ENCODE results near the gene RNF114.

The RNF114 gene
- 94.8 to 111 (median 100) reads per million in 3 donors for total RNA-seq

GRCh38 chr20:49936153-49937026 is at the start of gene RNF114:
RNF114 (plus strand) TSS chr20:49936397; CDS start chr20:49936413, 16 bp downstream.
- Histone ChIP-seq H3K27me3 (replicated peaks; ENCODE audit: control insufficient read depth, insufficient read depth, low read length, poor library complexity, severe bottlenecking) (no peaks in the 10 kb centered on the region), H3K4me1 (ENCODE audit: control insufficient read depth, insufficient read depth, low read length, poor library complexity, severe bottlenecking) (peaks cover 23% of the 10 kb centered on the region), H3K4me3 (ENCODE audit: insufficient read depth, low read depth, low read length, poor library complexity, severe bottlenecking) (peak within 1 kb of the TSS; percentile 100), H3K27ac (ENCODE audit: insufficient read depth, low read length, poor library complexity, severe bottlenecking) (peak within 1 kb of the TSS; percentile 95), H3K36me3 (ENCODE audit: control insufficient read depth, insufficient read depth, low read length) (peaks cover 6% of the 10 kb centered on the region), H3K9me3 (ENCODE audit: control insufficient read depth, low read length) (no peaks in the 10 kb centered on the region)
- peak; percentile 83 to 87 (median 87) for DNase-seq

GRCh38 chr20:49886571-49887213 is 49.5 kb upstream of the RNF114 start:
- Histone ChIP-seq H3K27ac (ENCODE audit: insufficient read depth, low read length, poor library complexity, severe bottlenecking) (no peak overlapping the region), H3K9me3 (ENCODE audit: control insufficient read depth, low read length) (no peaks in the 10 kb centered on the region), H3K27me3 (replicated peaks; ENCODE audit: control insufficient read depth, insufficient read depth, low read length, poor library complexity, severe bottlenecking) (no peaks in the 10 kb centered on the region), H3K36me3 (ENCODE audit: control insufficient read depth, insufficient read depth, low read length) (peaks cover 53% of the 10 kb centered on the region), H3K4me3 (ENCODE audit: insufficient read depth, low read depth, low read length, poor library complexity, severe bottlenecking) (no peak overlapping the region), H3K4me1 (ENCODE audit: control insufficient read depth, insufficient read depth, low read length, poor library complexity, severe bottlenecking) (no peaks in the 10 kb centered on the region)
- DNase-seq, result no peak

- no peak overlapping the region for H3K27ac ChIP-seq (ENCODE audit: insufficient read depth, low read length, poor library complexity, severe bottlenecking)
- no peaks in the 10 kb centered on the region for H3K27me3 ChIP-seq (replicated peaks; ENCODE audit: control insufficient read depth, insufficient read depth, low read length, poor library complexity, severe bottlenecking)
- H3K4me1 ChIP-seq (ENCODE audit: control insufficient read depth, insufficient read depth, low read length, poor library complexity, severe bottlenecking), result no peaks in the 10 kb centered on the region
- no peaks in the 10 kb centered on the region for H3K9me3 ChIP-seq (ENCODE audit: control insufficient read depth, low read length)
- no peak overlapping the region for H3K4me3 ChIP-seq (ENCODE audit: insufficient read depth, low read depth, low read length, poor library complexity, severe bottlenecking)
- no peak for DNase-seq
- H3K36me3 ChIP-seq (ENCODE audit: control insufficient read depth, insufficient read depth, low read length), result peaks cover 53% of the 10 kb centered on the region
Measured at GRCh38 chr20:49887251-49888211, 48.7 kb upstream of the RNF114 start.

GRCh38 chr20:49888212-49889000 is 47.8 kb upstream of the RNF114 start:
- Histone ChIP-seq H3K36me3 (ENCODE audit: control insufficient read depth, insufficient read depth, low read length) (peaks cover 47% of the 10 kb centered on the region), H3K4me1 (ENCODE audit: control insufficient read depth, insufficient read depth, low read length, poor library complexity, severe bottlenecking) (no peaks in the 10 kb centered on the region), H3K27me3 (replicated peaks; ENCODE audit: control insufficient read depth, insufficient read depth, low read length, poor library complexity, severe bottlenecking) (no peaks in the 10 kb centered on the region), H3K4me3 (ENCODE audit: insufficient read depth, low read depth, low read length, poor library complexity, severe bottlenecking) (no peak overlapping the region), H3K9me3 (ENCODE audit: control insufficient read depth, low read length) (no peaks in the 10 kb centered on the region), H3K27ac (ENCODE audit: insufficient read depth, low read length, poor library complexity, severe bottlenecking) (no peak overlapping the region)
- peak; percentile 19 to 32 (median 28) for DNase-seq

- H3K36me3 ChIP-seq (ENCODE audit: control insufficient read depth, insufficient read depth, low read length), result peaks cover 39% of the 10 kb centered on the region
- H3K4me3 ChIP-seq (ENCODE audit: insufficient read depth, low read depth, low read length, poor library complexity, severe bottlenecking), result no peak overlapping the region
- no peaks in the 10 kb centered on the region for H3K4me1 ChIP-seq (ENCODE audit: control insufficient read depth, insufficient read depth, low read length, poor library complexity, severe bottlenecking)
Measured at GRCh38 chr20:49889001-49889934, 46.9 kb upstream of the RNF114 start.

GRCh38 chr20:49889935-49890333 is 46.3 kb upstream of the RNF114 start:
- H3K36me3 ChIP-seq (ENCODE audit: control insufficient read depth, insufficient read depth, low read length), result peaks cover 33% of the 10 kb centered on the region

More at GRCh38 chr20:49889001-49889934, 46.9 kb upstream of the RNF114 start:
- Histone ChIP-seq H3K9me3 (ENCODE audit: control insufficient read depth, low read length) (no peaks in the 10 kb centered on the region), H3K27ac (ENCODE audit: insufficient read depth, low read length, poor library complexity, severe bottlenecking) (no peak overlapping the region), H3K27me3 (replicated peaks; ENCODE audit: control insufficient read depth, insufficient read depth, low read length, poor library complexity, severe bottlenecking) (no peaks in the 10 kb centered on the region)
- DNase-seq, result no peak

GRCh38 chr20:49890471-49891361 is 45.5 kb upstream of the RNF114 start:
- H3K27ac ChIP-seq (ENCODE audit: insufficient read depth, low read length, poor library complexity, severe bottlenecking), result no peak overlapping the region
- no peak for DNase-seq

More at GRCh38 chr20:49889935-49890333, 46.3 kb upstream of the RNF114 start:
- Histone ChIP-seq H3K27ac (ENCODE audit: insufficient read depth, low read length, poor library complexity, severe bottlenecking) (no peak overlapping the region), H3K4me3 (ENCODE audit: insufficient read depth, low read depth, low read length, poor library complexity, severe bottlenecking) (no peak overlapping the region), H3K4me1 (ENCODE audit: control insufficient read depth, insufficient read depth, low read length, poor library complexity, severe bottlenecking) (no peaks in the 10 kb centered on the region), H3K27me3 (replicated peaks; ENCODE audit: control insufficient read depth, insufficient read depth, low read length, poor library complexity, severe bottlenecking) (no peaks in the 10 kb centered on the region), H3K9me3 (ENCODE audit: control insufficient read depth, low read length) (no peaks in the 10 kb centered on the region)
- DNase-seq, result no peak

More at GRCh38 chr20:49890471-49891361, 45.5 kb upstream of the RNF114 start:
- no peaks in the 10 kb centered on the region for H3K4me1 ChIP-seq (ENCODE audit: control insufficient read depth, insufficient read depth, low read length, poor library complexity, severe bottlenecking)
- H3K9me3 ChIP-seq (ENCODE audit: control insufficient read depth, low read length), result no peaks in the 10 kb centered on the region
- H3K4me3 ChIP-seq (ENCODE audit: insufficient read depth, low read depth, low read length, poor library complexity, severe bottlenecking), result no peak overlapping the region
- peaks cover 26% of the 10 kb centered on the region for H3K36me3 ChIP-seq (ENCODE audit: control insufficient read depth, insufficient read depth, low read length)
- no peaks in the 10 kb centered on the region for H3K27me3 ChIP-seq (replicated peaks; ENCODE audit: control insufficient read depth, insufficient read depth, low read length, poor library complexity, severe bottlenecking)

Measured in effector memory CD4-positive, alpha-beta T cell (primary cell).